Bone marrow (tissue), 2 donors: ENCODE measurements around the gene ASMTL.
"Not testable (repeated sequence)": the region's sequence is repeated elsewhere in the genome, so short reads cannot be mapped to it uniquely, and the experiment has no call there.

ENCODE experiments used
- DNase-seq, 2 donors: peaks; one replicate each; lab custom pipeline; 2025; lab: John Stamatoyannopoulos, UW

ASMTL gene

DNA sequence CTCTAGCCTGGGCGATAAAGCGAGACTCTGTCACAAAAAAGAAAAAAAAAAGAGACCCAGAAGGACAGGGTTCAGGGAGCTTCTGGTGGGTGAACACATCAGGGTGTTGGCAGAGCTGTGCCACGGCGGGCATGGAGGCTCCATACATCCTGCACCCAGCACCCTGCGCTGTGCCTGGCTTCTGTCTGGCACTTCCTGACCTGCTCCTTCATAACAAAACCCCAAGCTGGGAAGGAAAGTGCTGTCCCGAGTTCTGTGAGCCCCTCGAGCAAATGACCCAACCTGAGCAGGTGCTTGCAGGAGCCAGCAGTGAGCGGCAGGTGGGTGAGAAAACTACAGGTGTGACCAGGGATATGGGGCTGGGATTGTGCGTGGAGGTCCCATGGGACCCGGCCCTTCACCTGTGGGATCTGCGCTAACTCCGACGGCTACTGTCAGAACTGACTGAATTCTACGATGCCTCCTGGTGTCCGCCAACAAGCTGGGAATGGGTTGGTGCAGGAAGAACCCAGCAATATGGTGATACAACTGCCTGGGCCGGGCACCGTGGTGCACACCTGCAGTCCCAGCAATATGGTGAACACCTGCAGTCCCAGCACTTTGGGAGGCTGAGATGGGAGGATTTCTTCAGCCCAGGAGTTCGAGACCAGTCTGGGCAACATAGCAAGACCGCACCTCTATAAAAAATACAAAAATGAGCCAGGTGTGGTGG, 18.9 kb downstream of the ASMTL start:
- DNase-seq: no peak

DNA sequence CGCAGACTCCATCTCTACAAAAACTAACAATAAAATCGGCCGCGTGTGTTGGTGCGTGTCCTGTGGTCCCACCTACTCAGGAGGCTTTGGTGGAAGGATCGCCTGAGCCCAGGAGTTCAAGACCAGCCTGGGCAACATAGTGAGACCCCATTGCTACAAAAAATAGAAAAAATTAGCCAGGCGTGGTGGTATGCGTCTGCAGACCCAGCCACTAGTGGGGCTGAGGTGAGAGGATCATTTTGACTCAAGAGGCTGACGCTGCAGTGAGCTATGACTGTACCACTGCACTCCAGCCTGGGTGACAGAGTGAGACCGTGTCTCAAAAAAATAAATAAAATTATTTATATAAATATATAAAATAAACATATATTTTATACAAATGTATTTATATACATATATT, 22.3 kb downstream of the ASMTL start:
- no peak for DNase-seq

DNA sequence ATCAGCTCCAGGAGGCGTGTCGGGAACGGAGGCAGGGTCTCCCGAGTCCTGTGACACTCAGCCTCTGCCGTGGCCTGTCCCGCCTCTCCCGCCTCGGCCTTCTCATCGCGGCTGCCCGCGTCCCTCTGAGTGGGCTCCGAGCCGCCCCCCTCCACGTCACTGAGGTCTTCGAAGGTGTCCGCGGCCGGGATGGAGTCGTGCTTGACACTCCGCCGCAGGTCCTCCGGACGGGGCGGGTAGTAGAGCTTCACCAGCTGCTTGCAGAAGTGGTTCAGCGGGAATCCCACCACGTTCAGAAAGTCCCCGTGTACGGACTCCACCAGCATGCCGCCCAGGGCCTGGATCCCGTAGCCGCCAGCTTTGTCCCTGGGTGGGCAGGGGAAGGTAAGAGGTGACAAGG, 25.0 kb downstream of the ASMTL start:
- no peak for DNase-seq

DNA sequence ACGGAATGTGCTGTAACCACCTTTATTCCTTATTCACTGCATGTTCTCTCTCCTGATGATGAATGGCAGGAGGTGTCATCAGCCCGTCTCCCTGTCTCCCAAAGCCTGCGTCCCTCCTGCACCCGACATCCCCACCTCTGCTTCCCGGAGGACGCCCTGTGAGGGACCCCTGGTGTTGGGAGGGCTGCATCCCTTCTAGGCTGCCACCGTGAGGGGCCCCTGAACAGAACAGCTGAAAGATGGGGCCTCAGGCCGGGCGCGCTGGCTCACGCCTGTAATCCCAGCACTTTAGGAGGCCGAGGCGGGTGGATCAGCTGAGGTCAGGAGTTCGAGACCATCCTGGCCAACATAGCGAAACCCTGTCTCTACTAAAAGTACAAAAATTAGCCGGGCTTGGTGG, 26.4 kb downstream of the ASMTL start:
- not testable (repeated sequence) for DNase-seq

DNA sequence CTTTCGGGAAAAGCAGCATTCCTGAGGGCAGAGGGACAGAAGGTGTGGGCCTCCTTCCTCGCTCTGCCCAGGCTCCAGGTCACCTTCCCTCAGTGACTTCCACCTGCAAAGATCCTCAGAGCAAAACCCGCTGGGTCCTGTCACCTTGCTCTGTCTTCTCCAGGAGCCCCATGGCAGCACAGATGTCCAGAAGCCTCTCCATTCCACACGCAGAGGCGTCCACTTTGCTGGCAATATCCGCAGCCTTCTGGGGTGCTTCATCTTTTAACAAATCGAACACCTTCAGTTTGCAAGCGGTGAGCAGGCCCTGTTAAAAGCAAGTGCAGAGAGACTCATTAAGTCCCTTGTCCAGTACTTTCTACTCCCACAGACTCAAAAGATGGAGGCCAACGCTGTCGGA, 27.3 kb downstream of the ASMTL start:
- DNase-seq: no peak

DNA sequence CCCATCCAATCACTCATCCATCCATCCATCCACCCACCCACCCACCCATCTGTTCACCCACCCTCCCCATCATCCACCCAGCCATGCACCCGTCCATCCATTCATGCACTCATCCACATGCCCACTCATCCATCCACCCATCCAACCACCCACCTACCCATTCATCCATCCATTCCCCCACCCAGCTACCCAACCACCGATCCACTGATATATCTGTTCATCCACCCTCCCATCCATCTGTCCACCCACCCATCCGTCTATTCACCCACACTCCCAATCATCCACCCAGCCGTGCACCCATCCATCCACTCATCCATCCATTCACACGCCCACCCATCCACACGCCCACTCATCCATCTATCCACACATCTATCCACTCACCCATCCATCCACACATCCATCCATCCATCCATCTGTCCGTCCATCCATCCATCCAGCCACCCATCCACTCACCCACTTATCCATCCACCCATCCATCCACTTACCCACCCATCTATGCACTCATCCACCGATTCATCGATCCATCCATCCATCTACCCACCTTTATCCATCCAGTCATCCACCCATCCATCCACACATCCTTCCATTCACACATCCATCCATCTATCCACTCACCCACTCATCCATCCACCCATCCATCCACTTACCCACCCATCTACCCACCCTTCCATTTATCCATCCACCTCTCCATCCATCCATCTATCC, 28.4 kb downstream of the ASMTL start:
- no peak for DNase-seq

DNA sequence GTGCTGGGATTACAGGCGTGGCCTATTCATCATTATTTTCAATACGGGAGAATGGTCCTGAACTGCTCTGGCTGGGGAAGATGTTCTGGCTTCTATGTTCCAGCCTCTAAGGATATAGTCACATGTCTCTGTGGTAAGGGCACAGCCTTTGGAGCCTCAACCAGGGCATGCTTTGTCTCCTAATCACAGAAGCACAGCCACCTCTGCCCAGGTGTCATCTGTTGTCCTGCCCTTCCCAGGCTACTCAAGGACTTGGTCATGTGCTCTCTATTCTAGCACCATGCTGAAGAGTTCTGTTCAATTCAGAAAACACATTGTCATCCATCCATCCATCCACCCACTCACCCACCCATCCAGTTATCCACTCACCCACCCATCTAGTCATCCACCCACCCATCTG, 29.5 kb downstream of the ASMTL start:
- DNase-seq: no peak

DNA sequence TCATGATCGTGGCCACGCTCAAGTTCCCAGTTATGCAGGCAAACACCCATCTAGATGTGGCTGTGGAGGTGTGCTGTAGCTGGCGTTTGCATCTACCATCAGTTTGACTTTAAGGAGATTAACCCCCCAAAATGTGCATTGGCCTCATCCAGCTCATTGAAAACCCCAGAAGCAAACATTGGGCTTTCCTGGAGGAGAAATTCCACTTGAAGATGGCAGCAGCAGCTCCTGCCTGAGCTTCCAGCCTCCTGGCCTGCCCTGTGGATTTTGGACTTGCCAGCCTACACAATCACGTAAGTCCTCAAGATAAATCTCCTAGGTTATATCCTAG, 30.6 kb downstream of the ASMTL start:
- DNase-seq: no peak

DNA sequence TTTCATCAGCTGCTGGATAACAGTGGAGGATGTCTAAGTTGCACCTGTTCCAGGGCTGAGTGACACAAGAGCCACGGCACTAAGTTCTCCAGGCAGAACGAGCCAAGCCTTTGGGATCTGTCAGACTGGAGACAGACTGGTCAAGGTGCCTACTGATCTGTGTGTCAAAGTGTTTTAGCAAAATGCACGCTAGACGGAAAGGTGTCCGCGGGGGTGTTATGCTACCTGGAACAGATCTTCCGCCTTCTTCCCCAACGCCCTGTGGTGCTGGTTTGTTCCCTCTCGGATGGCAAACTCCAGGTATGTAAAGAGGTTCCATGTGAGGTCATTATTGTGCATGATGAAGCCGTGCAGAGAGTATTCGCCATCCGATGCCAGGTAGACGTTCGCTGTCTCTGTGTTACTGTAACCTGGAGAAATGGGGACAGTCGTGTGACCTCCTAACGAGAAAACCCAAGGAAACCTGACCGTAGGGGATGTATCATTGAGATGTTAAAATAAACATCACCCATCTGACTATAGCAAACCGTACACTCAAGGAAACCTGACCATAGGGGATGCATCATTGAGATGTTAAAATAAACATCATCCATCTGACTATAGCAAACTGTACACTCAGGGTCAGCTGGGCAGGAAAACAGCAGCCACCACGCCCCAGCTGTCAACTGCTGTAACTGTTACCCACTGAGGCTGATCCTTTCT, 31.1 kb downstream of the ASMTL start:
- DNase-seq: no peak

DNA sequence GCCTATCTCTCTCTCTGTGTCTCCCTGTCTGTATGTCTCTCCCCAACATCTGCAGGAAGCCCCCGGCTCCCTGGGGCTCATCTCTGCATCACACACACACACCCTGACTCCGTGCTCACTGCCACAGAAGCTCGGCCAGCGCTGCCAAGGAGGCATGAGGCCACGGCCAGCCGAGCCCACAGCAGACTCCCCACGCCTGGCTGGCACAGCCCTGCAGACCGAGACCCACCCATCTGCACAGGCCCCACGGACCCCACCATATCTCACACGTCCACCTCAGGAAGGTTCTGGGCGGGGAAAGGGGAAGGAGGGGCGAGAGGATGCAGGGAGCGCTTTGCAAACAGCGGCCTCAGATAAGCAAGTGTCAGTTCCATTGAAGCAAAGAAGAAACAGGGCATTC, 32.3 kb downstream of the ASMTL start:
- no peak for DNase-seq

DNA sequence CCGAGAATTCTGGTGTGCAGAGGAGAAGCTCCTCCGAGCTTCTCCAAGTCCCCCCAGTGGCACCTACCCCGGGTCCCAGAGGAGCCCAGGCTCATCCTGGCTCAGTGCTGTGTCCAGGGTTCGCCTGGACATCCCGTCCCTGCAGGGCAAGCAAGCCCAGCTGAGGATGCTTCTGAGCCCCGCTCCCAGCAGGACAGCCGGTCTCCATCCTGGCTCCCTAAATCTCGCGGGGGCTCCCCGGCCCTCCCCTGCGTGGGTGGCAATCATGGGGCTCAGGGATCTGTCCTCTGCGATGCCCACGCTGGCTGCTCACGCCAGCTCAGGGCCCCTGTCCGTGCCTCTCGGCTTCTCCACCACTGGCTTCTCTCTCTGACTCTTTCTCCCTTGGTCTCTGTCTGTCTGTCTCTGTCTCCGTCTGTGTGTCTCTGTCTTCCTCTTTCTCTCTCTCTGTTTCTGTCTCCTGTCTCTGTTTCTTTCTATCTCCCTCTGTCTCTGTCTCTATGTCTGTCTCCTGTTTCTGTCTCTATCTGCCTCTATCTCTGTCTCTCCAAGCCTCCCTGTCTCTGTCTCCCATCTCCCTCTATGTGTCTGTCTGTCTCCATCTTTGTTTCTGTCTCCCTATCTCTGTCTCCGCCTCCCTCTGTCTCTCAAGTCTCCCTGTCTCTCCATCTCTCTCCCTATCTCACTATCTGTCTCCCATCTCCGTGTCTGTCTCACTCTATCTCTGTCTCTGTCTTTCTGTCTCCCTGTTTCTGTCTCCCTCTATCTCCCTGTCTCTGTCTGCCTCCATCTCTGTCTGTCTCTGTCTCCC, 33.0 kb downstream of the ASMTL start:
- no peak for DNase-seq

DNA sequence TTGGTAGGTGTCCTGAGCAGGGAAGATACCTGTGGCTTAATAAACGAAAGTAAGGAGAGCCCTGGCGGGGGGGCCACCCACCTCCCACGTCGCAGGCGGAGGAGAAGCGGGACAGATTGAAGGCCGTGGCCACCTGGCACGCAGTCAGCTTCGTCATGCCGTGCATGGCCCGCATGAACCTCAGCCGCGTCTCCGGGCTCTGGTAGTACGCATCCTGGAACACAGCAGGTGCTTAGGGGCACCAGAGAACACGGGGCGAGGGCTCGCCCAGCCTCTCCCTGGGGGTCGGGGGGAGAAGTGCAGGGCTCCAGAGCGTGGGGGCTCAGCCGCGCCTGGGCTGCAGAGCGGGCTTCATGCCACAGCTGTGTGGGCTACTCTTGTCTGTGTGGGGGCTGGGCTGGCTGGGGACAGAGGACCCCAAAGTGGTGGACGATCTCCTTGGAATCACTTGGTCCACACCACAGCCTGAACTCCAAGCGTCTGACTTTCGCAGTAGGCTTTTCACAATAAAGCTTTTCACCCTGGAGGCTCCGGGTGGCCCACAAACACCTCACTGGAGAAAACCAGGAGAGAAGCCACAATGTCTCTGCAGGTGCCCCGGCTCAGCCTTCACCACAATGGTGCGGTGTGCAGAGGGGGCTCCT, 33.7 kb downstream of the ASMTL start:
- DNase-seq: no peak

DNA sequence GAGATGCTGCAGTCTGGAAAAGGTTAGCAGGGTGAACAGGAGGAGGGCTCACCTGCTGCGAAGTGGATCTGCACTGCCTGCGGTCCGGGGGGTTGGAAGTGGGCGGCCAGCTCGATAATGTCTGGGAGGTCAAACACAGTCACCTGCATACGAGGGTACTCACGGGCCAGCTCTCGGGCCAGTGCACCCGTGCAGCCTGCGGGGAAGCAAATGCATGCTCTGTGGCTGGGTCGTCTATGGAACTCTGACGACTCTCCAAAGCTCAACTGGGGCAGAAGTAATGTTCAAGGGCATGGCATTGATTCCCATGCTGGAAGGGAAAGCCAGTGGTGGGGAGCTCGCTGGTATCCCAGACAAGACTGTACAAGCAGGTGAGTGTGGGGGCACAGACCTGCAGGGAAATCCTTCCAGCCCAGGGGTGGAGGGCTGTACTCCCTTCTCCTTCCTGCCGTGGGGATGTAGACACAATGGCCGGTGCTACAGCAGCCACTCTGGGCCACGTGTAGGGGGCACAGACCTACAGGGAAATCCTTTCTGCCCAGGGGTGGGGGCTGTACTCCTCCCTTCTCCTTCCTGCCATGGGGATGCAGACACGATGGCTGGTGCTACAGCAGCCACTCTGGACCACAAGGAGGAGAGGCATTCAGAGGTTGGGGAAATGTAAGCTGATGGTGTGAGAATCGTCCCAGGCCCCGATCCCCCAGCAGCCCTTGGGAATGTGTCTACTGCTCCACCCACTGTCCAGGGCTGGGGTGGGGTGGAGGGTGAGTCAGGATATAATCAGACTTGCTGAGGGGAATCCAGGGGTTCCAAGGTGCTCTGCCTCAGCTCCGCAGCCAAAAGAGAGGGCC, 34.6 kb downstream of the ASMTL start:
- no peak for DNase-seq

DNA sequence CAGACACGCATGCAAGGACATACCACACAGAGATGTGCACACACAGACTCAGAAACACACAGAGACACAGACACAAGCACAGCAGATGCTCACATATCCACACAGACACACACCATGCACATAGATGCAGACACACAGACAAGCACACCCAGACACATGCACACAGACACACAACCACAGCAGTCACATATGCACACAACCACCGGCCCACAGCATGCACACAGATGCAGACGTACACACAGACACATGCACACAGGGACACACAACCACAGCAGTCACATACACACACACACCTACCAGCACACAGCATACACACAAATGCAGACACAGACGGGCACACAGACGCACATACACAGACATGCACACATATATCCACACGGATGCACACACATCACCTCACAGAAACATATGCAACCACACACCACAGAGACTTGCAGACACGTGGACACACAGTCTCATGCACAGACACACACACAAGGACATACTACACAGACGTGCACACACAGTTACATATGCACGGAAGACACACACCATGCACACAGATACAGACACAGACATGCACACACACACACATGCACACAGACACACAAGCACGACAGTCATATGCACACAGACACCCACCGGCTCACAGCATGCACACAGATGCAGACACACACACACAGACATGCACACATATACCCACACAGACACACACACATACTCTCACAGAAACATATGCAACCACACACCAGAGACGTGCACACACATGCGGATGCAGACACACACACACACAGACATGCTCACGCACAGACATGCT, 35.5 kb downstream of the ASMTL start:
- no peak for DNase-seq

DNA sequence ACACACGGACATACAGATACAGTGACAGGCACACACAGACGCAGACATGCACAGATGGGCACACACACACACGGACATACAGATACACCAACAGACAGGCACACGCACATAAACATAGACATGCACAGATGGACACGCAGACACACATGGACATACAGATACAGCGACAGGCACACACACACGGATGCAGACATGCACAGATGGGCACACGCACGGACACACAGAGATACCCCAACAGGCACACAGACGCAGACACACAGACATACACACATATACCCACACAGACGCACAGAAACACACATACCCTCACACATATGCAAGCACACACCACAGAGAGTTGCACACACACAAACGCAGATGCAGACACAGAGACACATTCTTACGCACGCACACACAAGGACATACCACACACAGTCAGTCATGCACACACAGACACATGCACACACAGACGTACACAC, 36.4 kb downstream of the ASMTL start:
- no peak for DNase-seq

DNA sequence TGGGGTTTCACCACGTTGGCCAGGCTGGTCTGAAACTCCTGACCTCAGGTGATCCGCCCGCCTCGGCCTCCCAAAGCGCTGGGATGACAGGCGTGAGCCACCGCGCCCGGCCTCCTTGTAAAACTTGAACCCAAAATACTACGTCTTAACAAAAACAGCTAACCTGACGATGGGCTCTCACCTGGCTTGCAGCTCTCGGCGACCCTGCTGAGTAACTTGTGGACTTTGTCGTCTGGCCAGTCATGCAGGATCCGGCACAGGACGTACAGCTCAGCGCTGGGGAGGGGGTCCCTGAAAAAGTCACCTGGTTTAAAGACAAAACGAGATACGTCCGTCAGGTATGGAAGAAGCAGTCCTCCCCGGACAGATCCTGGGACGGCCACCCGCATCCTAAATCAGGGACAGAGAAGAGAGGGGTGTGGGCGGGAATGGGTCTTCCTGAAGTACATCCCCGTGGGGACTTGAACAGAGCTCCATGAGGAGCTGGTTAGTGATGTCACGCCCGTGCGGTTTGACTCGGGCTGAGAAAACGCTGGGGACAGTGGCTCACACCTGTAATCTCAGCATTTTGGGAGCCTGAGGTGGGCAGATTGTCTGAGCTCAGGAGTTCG, 40.1 kb downstream of the ASMTL start:
- DNase-seq: no peak

DNA sequence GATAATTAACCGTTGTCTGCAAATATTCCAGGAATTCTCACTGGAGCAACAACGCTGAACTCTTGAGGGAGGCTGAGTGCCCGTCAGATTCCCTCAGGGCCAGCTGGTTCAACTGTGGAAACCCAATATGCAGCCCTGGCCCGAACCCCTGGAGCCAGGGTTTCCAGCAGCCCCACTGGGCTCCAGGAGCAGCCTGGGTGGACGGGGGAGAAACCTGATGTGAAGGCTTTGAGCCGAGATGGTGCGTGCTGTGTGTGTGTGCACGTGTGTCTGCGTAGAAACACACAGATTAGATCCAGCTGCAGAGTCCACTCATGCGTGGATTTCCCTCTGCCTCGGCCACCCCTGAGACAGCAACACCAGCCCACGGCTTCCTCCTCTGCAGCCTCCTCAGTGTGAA, 41.4 kb downstream of the ASMTL start:
- no peak for DNase-seq

DNA sequence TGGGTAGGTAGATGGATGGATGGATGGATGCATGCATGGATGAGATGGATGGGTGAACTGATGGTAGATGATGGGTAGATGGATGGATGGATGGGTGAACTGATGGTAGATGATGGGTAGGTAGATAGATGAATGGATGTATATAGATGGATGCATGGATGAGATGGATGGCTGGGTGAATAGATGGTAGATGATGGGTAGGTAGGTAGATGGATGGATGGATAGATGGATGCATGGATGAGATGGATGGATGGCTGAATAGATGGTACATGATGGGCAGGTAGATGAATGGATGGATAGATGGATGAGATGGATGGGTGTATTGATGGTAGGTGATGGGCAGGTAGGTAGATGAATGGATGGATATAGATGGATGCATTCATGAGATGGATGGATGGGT, 45.7 kb downstream of the ASMTL start:
- no peak for DNase-seq

DNA sequence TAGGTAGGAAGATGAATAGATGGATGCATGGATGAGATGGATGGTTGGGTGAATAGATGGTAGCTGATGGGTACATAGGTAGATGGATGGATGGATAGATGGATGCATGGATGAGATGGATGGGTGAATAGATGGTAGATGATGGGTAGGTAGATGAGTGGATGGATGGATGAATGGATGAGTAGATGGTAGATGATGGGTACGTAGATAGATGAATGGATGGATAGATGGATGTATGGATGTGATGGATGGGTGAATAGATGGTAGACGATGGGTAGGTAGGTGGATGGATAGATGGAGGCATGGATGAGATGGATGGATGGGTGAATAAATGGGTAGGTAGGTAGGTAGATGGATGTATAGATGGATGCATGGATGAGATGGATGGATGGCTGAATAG, 46.9 kb downstream of the ASMTL start:
- not testable (repeated sequence) for DNase-seq

DNA sequence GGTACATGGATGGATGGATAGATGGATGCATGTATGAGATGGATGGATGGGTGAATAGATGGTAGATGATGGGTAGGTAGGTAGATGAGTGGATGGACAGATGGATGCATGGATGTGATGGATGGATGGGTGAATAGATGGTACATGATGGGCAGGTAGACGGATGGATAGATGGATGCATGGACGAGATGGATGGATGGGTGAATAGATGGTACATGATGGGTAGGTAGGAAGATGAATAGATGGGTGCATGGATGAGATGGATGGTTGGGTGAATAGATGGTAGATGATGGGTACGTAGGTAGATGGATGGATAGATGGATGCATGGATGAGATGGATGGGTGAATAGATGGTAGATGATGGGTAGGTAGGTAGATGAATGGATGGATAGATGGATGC, 48.8 kb downstream of the ASMTL start:
- DNase-seq: not testable (repeated sequence)
